Hepatocyte (in vitro differentiated cells): Measurements from ENCODE around the gene RBM6.

Source experiments
- EZH2 ChIP-seq: fragments of 200-600 bp; sonication (generic); IDR thresholded peaks from 2 replicates; pipeline ENCODE4 v1.6.1; 2016; ENCODE audit warnings: antibody characterized with exemption, mild to moderate bottlenecking, borderline replicate concordance
- EZH2phosphoT487 ChIP-seq: fragments of 200-600 bp; sonication (generic); IDR thresholded peaks from one replicate; pipeline ENCODE4 v1.6.1; 2018; ENCODE audit warnings: antibody characterized with exemption, mild to moderate bottlenecking, low read depth, moderate library complexity; ENCODE audit not compliant: unreplicated experiment, severe bottlenecking
- TF ChIP-seq, protein P1 (sequence below): fragments of 200-600 bp; sonication (generic); IDR thresholded peaks from 2 replicates; pipeline ENCODE4 v1.5.1; 2016; ENCODE audit warnings: antibody characterized with exemption, mild to moderate bottlenecking; ENCODE audit not compliant: poor library complexity

DNA sequence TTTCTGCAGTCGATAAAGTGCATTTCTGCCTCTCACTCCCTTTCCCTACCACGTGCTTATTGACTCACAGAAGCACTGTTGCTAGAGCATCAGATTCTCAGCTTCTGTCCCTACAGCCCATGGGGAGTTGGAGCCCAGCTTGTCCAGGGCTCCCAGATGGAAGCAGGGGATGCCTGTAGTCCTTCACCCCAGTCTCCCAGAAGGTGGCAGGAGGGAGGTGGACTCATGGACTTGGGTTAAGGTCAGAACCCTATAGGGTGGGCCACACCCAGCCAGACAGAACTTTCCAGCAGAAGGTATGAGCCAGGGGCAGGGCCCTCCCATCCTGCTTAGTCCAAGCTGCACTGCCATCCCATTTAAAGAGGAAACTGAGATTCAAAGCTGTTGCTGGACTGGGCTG lies 182.1 kb downstream of the RBM6 start:
- TF ChIP-seq, protein P1, sequence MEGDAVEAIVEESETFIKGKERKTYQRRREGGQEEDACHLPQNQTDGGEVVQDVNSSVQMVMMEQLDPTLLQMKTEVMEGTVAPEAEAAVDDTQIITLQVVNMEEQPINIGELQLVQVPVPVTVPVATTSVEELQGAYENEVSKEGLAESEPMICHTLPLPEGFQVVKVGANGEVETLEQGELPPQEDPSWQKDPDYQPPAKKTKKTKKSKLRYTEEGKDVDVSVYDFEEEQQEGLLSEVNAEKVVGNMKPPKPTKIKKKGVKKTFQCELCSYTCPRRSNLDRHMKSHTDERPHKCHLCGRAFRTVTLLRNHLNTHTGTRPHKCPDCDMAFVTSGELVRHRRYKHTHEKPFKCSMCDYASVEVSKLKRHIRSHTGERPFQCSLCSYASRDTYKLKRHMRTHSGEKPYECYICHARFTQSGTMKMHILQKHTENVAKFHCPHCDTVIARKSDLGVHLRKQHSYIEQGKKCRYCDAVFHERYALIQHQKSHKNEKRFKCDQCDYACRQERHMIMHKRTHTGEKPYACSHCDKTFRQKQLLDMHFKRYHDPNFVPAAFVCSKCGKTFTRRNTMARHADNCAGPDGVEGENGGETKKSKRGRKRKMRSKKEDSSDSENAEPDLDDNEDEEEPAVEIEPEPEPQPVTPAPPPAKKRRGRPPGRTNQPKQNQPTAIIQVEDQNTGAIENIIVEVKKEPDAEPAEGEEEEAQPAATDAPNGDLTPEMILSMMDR: no peak
- TF ChIP-seq EZH2phosphoT487 (no peak), EZH2 (no peak)
